Measurements from ENCODE around the gene CSTF3.

GRCh38 chr11:33065445-33066178 lies 95.7 kb downstream of the CSTF3 start:
- TF ChIP-seq CTCF (IDR thresholded peaks at IDR 0.05): peak; percentile 79 to 85 (median 82)
- no peak for TF ChIP-seq EP300 (IDR thresholded peaks at IDR 0.05)

All from tibial nerve (tissue), 4 donors.